Peyer's patch (tissue), 4 donors: ENCODE data around the gene SMIM27.

Experiments
- POLR2A ChIP-seq, 2 donors: fragments of 450-650 bp; IDR thresholded peaks; one replicate each; pipeline ENCODE4 v1.5.1; 2017; ENCODE audit warnings: antibody characterized with exemption in 2 of 2, mild to moderate bottlenecking in 2 of 2, moderate library complexity in 2 of 2
- TF ChIP-seq, protein P1 (sequence below), 6 experiments: fragments of 450-650 bp in 4 of 6; fragments of 200-600 bp in 2 of 6; sonication (generic) in 1 of 6; IDR thresholded peaks; one replicate each; pipeline ENCODE4 v1.5.1; 2017 to 2019; ENCODE audit warnings: antibody characterized with exemption in 6 of 6, mild to moderate bottlenecking in 3 of 6, moderate library complexity in 1 of 6

- TF ChIP-seq, protein P1, sequence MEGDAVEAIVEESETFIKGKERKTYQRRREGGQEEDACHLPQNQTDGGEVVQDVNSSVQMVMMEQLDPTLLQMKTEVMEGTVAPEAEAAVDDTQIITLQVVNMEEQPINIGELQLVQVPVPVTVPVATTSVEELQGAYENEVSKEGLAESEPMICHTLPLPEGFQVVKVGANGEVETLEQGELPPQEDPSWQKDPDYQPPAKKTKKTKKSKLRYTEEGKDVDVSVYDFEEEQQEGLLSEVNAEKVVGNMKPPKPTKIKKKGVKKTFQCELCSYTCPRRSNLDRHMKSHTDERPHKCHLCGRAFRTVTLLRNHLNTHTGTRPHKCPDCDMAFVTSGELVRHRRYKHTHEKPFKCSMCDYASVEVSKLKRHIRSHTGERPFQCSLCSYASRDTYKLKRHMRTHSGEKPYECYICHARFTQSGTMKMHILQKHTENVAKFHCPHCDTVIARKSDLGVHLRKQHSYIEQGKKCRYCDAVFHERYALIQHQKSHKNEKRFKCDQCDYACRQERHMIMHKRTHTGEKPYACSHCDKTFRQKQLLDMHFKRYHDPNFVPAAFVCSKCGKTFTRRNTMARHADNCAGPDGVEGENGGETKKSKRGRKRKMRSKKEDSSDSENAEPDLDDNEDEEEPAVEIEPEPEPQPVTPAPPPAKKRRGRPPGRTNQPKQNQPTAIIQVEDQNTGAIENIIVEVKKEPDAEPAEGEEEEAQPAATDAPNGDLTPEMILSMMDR (IDR thresholded peaks at IDR 0.05) = no peak
- TF ChIP-seq POLR2A (IDR thresholded peaks at IDR 0.05) = no peak
Measured at GRCh38 chr9:32516241-32516640, 35.9 kb upstream of the SMIM27 start.
